Colonic mucosa (tissue), 4 donors: ENCODE data around the gene ARL6IP4. TPM values are rescaled to one million over a fixed set of nuclear protein-coding genes. Genes with fewer than 3 reads are reported as not detected.

Source experiments
- DNase-seq: peaks from one replicate; pipeline ENCODE4 v3.0.0-alpha.2; 2020
- H3K27ac ChIP-seq: fragments of 200-600 bp; one replicate; pipeline ENCODE4 v1.8.0; 2021
- H3K27me3 ChIP-seq: fragments of 200-600 bp; one replicate; pipeline ENCODE4 v1.8.0; 2021
- H3K36me3 ChIP-seq: fragments of 200-600 bp; one replicate; pipeline ENCODE4 v1.8.0; 2021
- H3K4me1 ChIP-seq: fragments of 200-600 bp; one replicate; pipeline ENCODE4 v1.8.0; 2021; ENCODE audit warnings: mild to moderate bottlenecking
- H3K4me3 ChIP-seq: fragments of 200-600 bp; one replicate; pipeline ENCODE4 v1.8.0; 2021
- H3K9ac ChIP-seq, 2 donors: one replicate each; pipeline ENCODE4 v1.7.0; 2013; ENCODE audit warnings: control low read depth in 2 of 2, low read depth in 2 of 2, low read length in 2 of 2
- H3K9me3 ChIP-seq: fragments of 200-600 bp; one replicate; pipeline ENCODE4 v1.8.0; 2021
- intact Hi-C: fragments of 100-400 bp; cut with DNase I; formaldehyde crosslinking; loops from one replicate; pipeline ENCODE4 v1.14.1; 2022
- total RNA-seq, 2 donors: library from RNA; stranded (reverse); fragmentation: NEBNext Ultra II Directional in 1 of 2; extraction: Animal tissue kit (Norgen Biotek cat#: 25700) in 1 of 2; gene quantifications; one replicate each; pipeline ENCODE4 v1.2.1, GENCODE V29; 2021
- TF ChIP-seq, protein P1 (sequence below): fragments of 200-600 bp; IDR thresholded peaks from one replicate; pipeline ENCODE4 v1.8.0; 2022; ENCODE audit warnings: antibody characterized with exemption, mild to moderate bottlenecking
- donor health status: healthy.
- donor health status: DM: no; HTN: no; CAD: no.
- donor health status: DM: no; HTN: no; CAD: no.

ARL6IP4 gene
- total RNA-seq, 2 donors from 2014 or later: 130 to 192 TPM

DNA sequence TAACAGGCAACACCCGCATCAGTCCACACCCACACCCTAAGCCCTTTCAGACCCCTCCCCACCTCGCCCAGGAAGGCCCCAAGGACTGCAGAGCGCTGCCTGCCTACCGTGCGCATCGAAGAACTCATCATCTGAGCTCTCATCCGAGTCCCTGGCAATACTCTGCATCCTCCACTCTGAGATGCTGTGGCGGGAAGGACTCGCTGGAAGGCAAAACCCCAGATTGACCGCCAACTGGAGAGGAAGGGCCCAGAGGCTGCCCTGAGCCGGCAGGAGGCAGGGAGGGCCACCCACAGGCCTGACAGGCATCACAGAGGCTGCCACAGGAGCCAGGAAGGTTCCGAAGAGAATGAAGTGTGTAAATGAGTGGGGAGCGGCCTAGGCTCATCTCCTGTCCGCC, 23.8 kb downstream of the ARL6IP4 start:
- no peak overlapping the region for H3K27ac ChIP-seq
- H3K36me3 ChIP-seq: no peaks in the 10 kb centered on the region
- intact Hi-C loops: no loop called here
- no peak overlapping the region for H3K9ac ChIP-seq
- H3K4me3 ChIP-seq: no peak overlapping the region
- TF ChIP-seq, protein P1, sequence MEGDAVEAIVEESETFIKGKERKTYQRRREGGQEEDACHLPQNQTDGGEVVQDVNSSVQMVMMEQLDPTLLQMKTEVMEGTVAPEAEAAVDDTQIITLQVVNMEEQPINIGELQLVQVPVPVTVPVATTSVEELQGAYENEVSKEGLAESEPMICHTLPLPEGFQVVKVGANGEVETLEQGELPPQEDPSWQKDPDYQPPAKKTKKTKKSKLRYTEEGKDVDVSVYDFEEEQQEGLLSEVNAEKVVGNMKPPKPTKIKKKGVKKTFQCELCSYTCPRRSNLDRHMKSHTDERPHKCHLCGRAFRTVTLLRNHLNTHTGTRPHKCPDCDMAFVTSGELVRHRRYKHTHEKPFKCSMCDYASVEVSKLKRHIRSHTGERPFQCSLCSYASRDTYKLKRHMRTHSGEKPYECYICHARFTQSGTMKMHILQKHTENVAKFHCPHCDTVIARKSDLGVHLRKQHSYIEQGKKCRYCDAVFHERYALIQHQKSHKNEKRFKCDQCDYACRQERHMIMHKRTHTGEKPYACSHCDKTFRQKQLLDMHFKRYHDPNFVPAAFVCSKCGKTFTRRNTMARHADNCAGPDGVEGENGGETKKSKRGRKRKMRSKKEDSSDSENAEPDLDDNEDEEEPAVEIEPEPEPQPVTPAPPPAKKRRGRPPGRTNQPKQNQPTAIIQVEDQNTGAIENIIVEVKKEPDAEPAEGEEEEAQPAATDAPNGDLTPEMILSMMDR: no peak
- H3K27me3 ChIP-seq: no peaks in the 10 kb centered on the region
- DNase-seq: no peak
- no peaks in the 10 kb centered on the region for H3K9me3 ChIP-seq
- H3K4me1 ChIP-seq: no peaks in the 10 kb centered on the region

DNA sequence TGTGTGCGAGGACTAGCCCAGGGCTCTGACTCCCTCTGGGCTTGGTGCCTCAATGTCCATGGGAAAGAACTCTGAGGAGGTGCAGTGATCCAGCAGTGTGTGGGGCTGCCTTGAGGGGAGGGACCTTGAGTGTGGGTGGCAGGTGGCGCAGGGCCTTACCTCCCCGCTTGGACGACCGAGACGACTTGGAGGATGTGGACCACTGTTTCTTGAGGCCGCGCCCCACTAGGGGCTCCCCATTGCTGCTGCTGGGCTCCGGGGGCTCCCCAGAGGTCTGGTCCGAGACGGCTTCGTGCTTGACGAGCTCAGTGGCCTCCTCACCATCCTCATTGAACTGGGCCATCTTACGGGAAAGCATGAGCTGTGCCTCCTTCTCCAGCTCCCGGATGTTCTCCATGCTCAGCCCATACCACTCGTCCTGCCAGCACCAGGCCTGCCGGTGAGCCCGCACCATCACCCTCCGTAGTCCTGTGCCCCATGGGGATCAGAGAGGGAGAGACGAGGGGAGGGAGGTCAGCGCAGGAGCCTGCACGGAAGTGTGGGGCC, 24.7 kb downstream of the ARL6IP4 start:
- no peak overlapping the region for H3K27ac ChIP-seq
- no peaks in the 10 kb centered on the region for H3K27me3 ChIP-seq
- H3K4me3 ChIP-seq: no peak overlapping the region
- DNase-seq: no peak
- intact Hi-C loops: no loop called here
- TF ChIP-seq, protein P1: no peak
- H3K36me3 ChIP-seq: no peaks in the 10 kb centered on the region
- no peak overlapping the region for H3K9ac ChIP-seq
- H3K9me3 ChIP-seq: no peaks in the 10 kb centered on the region
- no peaks in the 10 kb centered on the region for H3K4me1 ChIP-seq

DNA sequence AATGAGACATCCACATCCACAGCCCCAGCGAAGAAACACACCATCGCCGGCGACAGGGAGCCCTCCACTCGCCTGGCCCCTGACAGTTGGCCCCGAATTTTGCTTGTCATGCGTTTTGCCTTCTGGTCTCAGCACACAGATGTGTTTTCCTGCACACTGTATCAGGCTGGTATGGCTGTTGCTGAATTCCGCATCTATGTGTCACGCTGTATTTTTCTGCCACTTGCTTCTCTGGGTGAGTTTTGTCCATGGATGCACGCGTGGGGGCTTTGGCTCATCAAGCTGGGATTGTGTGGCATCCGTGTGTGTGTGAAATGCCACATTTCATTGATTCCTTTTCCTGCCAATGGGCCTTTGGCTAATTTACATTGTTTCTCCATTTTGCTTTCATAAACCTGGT, 26.5 kb downstream of the ARL6IP4 start:
- DNase-seq: no peak
- no peak overlapping the region for H3K4me3 ChIP-seq
- no peaks in the 10 kb centered on the region for H3K4me1 ChIP-seq
- no peaks in the 10 kb centered on the region for H3K9me3 ChIP-seq
- no peaks in the 10 kb centered on the region for H3K27me3 ChIP-seq
- no peak overlapping the region for H3K27ac ChIP-seq
- TF ChIP-seq, protein P1: no peak
- H3K9ac ChIP-seq: no peak overlapping the region
- H3K36me3 ChIP-seq: no peaks in the 10 kb centered on the region
- intact Hi-C loops: no loop called here

DNA sequence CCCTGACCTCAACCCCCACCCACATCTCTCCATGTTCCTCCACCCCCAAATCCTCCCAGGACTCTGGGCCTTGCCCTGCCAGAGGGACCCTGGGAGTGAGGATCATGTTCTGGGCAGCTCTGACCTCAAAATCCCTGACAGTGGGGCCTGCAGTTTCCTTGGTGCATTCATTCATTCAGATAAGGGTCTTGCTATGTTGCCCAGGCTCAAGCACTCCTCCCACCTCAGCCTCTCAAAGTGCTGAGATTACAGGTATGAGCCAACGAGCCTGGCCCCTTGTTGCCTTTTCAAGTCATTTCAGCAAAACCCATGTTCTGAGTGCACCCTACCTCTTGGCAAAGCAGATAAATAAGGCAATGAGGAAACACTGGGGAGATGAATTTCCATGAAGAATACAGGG, 29.6 kb downstream of the ARL6IP4 start:
- Histone ChIP-seq H3K36me3 (no peaks in the 10 kb centered on the region), H3K27me3 (no peaks in the 10 kb centered on the region), H3K9ac (no peak overlapping the region), H3K9me3 (no peaks in the 10 kb centered on the region), H3K4me3 (no peak overlapping the region), H3K27ac (no peak overlapping the region), H3K4me1 (no peaks in the 10 kb centered on the region)
- TF ChIP-seq, protein P1: no peak
- intact Hi-C loops: no loop called here
- DNase-seq: no peak

DNA sequence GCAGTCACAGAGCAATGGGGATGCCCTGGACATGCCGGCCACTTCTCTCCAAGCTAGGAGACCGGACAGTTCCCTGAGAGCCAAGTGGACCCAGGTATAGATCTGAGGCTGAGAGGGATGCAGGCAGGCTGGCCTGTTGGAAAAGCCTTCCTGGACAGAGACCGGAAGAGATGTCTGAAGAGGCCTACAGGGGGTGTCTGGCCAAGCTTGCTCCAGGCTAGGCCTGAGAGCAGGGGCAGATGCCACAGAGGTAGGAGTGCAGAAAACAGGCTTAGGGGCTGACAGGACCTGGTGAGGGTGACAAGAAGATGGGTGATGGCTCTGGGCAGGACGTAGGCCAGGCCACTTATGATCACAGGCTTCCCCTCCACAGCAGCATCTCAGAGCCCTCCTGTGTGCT, 30.2 kb downstream of the ARL6IP4 start:
- Histone ChIP-seq H3K4me1 (no peaks in the 10 kb centered on the region), H3K9ac (no peak overlapping the region), H3K9me3 (no peaks in the 10 kb centered on the region), H3K27me3 (no peaks in the 10 kb centered on the region), H3K4me3 (no peak overlapping the region), H3K36me3 (no peaks in the 10 kb centered on the region), H3K27ac (no peak overlapping the region)
- TF ChIP-seq, protein P1: no peak
- intact Hi-C loops: no loop called here
- no peak for DNase-seq
